Measurements from ENCODE around the gene SRA1.
"Not testable (repeated sequence)": the region's sequence is repeated elsewhere in the genome, so short reads cannot be mapped to it uniquely, and the experiment has no call there.

SRA1 gene

DNA sequence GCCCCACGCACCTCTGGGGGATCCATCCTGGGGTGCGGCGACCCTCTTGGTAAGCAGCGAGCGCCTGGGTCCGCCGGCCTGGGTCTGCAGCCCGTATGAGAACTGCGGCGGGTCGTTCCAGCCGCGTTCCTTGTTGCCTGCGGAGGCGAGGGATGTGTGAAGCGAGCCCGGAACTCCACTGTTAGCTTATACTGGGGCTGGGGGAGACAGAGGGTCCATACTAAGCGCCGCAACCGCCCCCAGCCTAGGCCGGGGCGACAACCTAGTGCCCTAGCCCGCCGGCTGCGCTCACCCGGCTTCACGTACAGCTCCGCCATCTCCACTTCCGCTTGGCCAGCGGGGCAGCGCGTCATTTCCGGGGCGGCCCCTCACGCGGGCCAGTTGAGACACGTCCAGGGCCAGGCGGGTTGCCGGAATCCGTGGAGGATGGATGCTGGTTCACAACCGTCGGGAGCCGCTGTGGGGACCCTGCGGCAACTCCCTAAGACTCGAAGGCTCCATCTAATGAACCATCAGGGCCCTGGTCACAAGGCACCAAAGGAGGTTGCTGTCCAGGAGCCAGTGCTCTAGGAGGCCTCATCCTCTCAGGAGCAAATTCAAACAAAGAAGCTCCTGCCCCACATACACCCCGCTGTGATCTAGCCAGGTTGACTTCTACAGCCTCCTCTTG is at the start of gene SRA1:
TSS of gene SRA1 (minus strand) at position 338 of the 670 bp plus-strand sequence. CDS start at position 317, 21 bp downstream.
- FAIRE-seq, result no peak

DNA sequence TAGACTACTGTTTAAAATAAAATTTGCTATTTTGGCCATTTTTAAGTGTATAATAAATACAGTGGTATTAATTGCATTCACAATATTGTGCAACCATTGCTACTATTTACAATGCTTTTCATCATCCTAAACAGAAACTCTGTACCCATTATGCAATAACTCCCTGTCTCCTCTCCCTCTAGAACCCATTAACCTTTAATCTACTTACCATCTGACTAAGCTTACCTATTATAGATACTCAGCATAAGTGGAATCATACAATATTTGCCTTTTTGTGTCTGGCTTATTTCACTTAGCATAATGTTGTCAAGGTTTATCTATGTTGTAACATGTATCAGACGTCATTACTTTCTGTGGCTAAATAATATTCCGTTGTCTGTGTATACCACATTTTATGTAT is 49.8 kb upstream of the SRA1 start:
- peak; percentile 24 for FAIRE-seq

DNA sequence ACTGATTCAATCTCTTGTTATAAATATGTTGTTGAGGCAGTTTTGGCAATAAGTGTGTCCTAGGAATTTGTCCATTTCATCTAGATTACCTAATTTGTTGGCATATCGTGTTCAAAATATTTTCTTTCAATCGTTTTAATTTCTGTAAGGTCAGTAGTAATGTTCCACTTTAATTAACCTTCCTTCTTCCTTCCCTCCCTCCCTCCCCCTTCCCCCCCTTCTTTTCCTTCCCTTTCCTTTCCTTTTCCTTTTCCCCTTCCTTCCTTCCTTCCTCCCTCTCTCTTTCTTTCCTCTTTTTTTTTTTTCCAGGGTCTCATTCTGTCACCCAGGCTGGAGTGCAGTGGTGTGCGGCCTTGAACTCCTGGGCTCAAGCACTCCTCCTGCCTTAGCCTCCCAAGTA is 48.6 kb upstream of the SRA1 start:
- FAIRE-seq, result no peak

DNA sequence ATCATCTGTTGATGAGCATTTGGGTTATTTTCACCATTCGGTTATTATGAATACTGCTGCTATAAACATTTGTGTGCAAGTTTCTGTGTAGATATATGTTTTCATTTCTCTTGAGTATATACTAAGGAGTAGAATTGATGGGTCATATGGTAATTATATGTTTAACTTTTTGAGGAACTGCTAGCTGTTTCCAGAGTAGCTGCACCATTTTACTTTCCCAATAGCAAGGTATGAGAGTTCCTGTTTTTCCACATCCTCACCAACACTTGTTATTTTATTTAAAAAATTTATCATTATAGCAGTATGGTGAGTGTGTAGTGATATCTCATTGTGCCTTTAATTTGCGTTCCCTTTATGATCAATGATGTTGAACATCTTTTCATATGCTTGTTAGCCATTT is 46.5 kb upstream of the SRA1 start:
- FAIRE-seq, result no peak

DNA sequence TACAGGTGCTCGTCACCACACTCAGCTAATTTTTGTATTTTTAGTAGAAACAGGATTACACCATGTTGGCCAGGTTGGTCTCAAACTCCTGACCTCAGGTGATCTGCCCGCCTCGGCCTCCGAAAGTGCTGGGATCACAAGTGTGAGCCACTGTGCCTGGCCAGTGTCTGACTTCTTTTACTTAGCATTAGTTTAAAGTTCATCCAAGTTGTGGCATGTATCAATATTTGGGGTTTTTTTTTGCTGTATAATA is 46.1 kb upstream of the SRA1 start:
- not testable (repeated sequence) for FAIRE-seq

DNA sequence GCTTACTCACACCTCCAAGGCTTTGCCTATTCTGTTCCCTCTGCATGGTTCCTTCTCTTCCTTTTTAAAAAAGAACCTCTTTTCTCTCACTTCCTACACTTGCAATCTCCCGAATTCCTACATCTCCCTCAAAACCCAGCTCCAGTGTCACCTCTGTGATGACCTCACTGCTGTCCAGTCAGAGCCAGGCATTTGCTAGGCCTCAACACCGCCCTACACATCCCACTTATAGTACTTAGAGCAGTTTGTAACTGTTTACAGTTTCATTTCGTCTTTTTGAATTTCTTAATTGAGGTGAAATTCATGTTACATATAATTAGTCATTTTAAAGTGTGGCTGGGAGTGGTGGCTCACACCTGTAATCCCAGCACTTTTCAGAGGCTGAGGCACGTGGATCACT is 44.9 kb upstream of the SRA1 start:
- FAIRE-seq, result no peak

DNA sequence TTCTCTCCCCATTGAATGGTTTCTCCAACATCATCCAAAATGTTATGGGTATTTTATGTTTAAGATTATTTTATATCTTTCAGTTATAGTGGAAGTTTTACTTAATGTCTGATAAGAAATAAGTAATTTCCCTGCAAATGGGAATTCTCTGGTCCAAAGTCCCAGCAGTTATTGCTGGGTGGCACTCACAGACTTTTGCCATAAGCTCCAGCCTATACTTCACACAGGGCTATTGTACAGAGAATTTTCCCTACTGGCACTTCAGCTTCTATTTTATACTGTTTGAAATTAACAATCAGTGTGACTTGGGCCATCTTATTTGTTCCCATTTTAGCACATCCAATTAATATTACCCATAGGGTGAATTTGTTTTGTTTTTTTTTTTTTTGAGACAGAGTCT is 42.8 kb upstream of the SRA1 start:
- FAIRE-seq, result no peak

DNA sequence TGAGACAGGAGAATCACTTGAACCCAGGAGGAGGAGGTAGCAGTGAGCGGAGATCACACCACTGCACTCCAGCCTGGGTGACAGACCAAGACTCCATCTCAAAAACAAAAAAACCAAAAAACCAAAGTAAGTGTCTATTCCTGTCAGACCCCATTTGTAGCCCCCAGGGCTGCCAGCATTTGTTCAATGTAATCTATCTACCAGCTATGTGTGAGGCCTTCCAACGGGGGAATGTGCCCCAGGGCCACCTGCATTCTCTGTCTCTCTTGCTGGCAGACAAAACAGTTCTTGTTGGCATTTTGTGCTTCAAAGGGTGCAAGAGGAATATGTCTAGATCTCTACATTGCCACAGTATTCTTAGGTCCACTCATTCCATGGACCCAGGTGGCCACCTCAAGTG is 41.6 kb upstream of the SRA1 start:
- no peak for FAIRE-seq

DNA sequence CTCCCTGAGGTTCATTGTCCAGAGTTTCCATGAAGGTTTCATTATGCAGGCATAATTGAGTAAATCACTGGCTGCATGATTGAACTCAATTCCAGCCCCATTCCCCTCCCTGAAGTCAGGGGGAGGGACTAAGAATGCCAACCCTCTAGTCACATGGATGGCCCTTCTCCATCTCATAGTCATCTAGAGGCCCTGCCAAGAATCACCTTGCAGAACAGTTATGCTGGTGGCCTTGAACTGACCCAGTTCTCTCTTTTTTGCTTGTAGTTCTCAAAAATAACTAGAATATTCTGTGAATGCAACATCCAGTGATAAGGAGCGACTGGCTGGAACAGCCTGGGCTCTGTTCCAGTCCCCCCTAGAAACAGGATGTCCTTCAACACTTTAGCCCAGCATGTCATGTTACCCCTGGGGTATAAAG is 39.1 kb upstream of the SRA1 start:
- FAIRE-seq, result no peak

DNA sequence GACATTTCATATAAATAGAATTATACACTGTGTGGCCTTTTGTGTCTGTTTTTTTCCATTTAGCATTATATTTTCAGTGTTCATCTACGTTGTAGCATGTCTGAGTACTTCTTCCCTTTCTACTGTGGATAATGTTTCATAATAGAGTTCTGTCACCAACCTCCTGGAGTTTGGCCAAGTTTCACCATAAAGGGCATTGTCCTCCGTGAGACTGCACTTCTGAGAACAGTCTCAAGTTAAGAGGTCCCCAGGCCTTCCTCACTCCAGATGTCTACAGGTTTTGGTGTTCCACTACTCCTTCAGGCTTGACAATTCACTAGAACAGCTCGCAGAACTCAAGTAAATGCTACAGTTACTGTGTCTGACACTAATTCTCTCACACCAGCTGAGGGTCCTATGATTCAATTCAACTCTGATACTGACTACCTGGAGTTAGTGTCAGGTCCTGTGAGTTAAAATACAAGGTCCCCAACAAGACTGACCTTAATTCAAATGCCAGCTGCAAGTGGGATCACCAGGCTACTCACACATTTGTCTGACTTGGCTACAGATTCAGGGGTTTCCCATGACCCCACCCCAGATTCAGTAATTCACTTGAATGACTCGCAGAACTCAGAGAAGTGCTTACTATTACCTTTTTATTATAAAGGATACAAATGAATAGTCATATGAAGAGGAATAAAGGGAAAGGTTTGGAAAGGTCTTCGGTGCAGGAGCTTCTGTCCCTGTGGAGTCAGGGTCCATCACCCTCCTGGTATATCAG is 38.4 kb upstream of the SRA1 start:
- FAIRE-seq, result no peak

DNA sequence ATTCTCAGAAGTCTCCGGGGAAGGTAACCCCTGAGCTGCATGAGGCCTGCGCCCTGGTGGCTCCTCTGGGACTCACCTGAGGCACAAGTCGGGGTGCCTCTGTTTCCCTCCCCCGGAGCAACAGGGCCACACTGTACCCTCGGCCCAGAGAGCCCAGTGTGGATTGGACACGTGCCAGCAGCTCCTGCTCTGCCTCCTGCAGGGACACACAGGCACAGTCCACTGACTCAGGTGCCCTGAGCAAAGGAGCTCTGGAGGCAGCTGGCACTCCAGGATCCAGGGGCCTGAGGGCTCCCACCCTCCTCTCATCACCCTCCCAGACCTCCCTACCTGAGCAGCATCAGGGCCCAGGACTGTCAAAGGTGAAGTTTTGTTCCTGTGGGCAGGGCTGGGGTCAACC is 36.9 kb upstream of the SRA1 start:
- FAIRE-seq, result no peak

DNA sequence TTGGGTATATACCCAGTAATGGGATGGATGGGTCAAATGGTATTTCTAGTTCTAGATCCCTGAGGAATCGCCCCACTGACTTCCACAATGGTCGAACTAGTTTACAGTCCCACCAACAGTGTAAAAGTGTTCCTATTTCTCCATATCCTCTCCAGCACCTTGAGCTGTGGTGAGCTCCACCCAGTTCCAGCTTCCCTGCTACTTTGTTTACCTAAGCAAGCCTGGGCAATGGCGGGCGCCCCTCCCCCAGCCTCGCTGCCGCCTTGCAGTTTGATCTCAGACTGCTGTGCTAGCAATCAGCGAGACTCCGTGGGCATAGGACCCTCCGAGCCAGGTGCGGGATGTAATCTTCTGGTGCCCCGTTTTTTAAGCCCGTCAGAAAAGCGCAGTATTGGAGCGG is 35.8 kb upstream of the SRA1 start:
- FAIRE-seq, result not testable (repeated sequence)

DNA sequence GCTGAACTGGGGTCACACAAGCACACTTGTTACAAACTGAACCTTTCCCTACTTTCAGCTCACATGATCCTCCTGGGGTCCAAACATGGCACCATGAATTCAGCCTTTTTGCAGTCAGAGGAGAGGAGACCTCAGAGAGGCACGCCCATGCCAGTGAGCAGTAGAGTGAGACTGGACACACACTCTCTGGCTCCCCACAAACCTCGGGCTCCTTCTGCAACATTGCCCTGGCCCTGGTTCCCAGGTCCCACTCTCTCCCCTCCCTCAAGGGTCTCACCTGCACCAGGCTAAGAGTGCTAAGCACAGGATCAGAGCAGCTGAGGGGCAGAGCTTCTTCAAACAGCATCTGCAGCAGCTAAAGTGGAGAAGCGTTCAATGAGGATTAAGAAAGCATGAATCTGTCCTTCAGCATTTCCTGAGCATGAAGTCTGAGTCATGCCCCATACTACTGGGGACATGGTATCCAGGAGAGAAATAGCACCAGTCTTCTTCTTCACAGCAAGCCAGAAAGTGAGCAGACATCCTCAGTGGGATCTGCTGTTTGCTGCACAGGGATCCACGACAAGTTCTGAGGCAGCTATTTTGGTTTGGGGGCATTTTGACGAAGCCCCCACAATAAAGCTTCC is 34.6 kb upstream of the SRA1 start:
- no peak for FAIRE-seq

DNA sequence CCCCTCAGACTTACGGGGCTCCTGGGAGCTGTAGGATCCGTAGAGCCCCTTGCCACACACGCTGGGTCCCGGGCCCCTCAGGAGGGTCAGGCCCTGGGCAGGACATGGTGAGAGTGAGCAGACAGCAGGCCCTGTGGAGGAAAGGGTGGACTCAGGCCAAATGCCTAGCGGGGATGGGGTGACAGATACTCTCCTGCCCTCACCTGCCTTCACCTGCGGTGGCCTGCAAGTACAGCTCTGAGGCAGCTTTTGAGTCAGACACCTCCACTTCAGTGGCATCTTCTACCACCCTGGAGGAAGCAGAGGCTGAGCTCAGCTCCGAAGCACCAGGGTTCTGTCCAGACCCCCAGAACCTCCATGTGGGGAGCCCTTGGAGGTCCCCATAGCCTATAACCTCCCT is 33.6 kb upstream of the SRA1 start:
- FAIRE-seq, result no peak

DNA sequence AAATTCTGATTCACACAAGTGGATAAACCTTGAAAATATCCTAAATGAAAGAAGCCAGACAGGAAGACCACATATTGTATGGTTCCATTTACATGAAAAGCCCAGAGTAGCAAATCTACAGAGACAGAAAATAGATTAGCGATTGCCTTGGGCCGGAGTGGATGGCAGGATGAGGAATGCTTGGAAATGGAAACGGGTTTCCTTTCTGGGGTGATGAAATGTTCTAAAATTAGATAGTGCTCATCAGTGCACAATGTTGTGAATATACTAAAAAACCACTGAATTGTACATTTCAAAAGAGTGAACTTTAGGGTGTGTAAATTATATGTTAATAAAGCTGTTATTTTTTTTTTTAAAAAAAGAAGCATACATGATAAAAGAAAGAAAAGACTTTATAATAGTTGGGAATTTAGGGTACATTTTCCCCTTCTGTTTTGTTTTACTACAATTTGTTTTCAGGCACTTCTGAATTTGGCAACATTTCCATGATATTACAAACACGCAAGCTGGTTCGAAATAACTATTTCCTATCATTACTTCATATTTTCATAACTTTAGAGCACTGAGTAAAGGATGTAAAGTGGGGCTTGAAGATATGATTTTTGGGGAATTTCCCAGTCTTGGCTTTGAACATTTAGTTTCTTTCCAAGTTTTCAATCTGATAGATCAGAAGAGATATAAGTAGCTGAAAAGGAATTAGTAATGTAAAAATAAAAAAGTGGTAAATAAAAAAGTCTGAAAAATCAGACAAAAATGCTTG is 31.2 kb upstream of the SRA1 start:
- FAIRE-seq, result no peak

DNA sequence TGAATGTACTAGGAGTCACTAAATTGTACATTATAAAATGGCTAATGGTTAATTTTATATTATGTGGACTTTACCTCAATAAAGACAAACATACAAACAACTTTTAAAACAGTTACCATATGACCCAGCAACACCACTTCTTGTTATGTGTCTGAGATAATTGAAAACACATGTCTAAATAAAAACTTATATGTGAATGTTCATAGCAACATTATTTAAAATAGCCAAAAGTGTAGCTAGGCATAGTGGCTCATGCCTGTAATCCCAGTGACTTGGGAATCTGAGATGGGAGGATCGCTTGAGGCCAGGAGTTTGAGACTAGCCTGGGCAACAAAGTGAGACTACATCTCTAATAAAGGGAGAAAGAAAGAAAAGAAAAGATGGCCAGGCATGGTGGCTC is 30.2 kb upstream of the SRA1 start:
- no peak for FAIRE-seq

DNA sequence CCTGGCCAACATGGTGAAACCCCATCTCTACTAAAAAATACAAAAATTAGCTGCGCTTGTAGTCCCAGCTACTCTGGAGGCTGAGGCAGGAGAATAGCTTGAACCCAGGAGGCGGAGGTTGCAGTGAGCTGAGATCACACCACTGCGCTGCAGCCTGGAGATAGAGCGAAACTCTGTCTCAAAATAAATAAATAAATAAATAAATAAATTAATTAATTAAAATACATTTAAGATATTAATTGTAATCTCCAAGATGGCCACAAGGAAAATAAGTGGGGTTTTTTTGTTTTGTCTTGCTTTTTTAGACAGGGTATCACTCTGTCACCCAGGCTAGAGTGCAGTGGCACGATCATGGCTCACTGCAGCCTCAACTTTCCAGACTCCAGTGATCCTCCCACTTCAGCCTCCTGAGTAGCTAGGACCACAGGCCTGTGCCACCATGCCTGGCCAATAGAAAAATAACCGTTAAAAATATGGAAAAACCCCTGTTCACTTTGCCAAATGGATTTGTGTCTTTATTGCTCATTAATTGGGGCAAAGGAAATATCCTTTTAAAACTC is 22.0 kb upstream of the SRA1 start:
- not testable (repeated sequence) for FAIRE-seq

DNA sequence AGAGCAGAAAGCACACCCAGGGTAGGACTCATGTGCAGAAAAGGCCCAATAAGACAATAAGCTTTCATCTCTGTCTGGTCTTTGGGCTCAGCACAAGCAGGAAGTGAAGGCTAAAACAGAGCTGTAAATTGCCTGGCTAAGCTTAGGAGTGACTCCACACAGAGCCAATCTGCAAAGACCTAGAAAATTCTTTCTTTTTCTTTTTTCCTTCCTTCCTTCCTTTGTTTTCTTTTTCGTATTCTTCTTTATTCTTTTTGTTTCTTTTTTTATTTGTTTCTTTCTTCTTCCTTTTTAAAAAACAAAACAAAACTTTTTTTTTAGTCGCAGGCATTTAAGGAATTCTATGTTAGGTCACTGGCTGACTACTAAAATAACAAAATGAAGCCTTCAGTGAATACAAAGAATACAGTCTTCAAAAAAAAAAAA is 19.5 kb upstream of the SRA1 start:
- FAIRE-seq, result no peak

DNA sequence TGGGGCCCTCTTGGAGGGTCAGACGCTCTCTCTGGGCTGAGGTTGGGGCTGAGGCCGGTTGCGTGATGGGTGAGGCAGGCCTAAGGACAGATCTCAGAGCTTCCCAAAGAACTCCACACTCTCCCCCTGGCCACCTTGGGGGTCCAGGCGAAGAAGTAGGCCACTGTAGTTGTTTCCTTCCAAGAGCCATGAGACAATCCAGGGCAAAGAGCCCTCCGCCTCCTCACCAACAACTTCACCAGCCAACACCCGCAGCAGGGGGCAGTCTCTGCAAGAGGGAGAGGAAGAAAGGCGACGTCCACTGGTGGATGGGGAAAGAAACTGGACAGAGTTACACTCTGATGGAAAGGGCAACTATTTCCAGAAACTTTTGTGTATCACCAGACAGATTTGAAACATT is 18.0 kb upstream of the SRA1 start:
- FAIRE-seq, result no peak

DNA sequence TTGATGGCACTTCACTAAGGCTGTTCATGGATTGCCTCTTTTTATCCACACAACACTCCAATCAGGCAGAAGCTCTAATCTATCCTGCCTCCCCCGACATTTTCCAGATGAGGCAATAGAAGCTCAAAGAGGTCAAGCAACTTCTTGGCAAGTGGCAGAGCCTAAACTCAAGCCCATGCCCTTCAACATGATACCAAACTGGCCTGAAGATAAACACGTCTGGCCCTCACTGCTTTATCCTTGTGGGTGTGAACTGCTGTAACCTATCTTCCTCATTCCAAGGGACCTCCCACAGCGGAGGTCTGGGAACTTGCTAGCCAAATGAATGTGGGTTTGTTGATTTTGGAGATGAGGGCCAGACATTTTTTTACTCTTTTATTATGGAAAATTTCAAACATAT is 16.9 kb upstream of the SRA1 start:
- FAIRE-seq, result no peak

DNA sequence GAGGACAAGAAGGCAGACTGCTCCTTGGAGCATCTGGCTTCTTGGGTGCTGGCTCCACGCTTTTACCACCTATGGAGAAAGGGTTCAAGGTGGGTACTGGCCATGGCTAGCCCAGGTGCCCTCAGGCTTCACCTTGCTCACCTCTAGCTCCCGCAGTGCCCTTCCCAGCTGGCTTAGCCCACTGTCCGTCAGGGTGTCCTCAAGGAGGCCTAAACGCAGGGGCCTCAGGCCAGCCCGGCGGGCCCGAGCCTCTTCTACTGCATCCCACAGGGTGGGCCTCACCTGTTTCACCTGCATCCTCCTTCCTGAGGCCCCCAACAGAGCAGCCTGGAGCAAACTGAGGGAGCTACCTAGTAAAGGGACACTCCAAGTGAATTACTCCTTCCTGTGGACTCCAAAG is 16.4 kb upstream of the SRA1 start:
- FAIRE-seq, result no peak

DNA sequence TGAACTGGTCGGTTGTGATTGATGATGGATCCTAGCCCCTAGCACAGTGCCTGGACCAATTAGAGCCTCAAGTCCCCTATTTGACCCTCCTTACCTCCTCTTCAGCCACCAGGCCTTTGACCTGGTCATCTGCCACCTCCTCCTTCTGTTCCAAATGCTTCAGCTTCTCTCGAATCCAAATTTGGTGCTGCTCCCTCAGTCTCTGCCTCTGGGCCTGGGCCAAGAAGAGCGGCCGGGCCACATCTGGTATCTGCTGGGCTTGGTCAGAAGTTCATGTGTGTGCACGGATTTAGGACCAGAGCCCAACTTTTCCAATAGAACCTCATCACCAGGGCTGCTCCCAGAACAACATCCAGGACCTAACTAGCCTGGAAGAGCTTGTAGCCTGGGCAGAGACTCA is 13.8 kb upstream of the SRA1 start:
- no peak for FAIRE-seq

DNA sequence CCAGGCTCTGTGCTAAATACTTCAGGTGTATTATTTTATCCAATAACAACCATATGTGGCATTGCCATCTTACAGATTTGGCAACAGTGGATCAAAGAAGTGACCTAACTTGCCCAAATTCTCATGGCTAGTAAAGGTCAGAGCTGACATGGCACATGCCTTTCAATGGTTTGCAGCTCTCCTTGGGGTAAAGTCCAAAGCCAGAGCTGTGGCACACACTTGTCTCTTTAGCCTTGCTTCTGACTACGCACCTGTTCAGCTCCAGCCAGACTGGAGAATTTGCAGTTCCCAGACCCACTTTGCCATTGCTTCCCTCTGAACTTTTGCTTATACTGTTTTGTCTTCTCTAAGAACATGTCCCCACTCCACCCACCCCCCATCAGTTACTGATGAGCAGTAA is 13.2 kb upstream of the SRA1 start:
- FAIRE-seq, result no peak

Measured in colon (tissue), 2 donors.